SK-N-SH treated with all-trans-retinoic acid at 6 μM for 48 hours (cell line): ENCODE measurements around the gene ZNF701.

ENCODE experiments used
- ATAC-seq: fragments of 200-7000 bp; cut with Tn5 transposase; 3 replicates; pipeline ENCODE4 v1.9.1; 2020; ENCODE audit warnings: mild to moderate bottlenecking, moderate library complexity
- ARNTL ChIP-seq: fragments of 450-650 bp; formaldehyde crosslinking; IDR thresholded peaks from 2 replicates; pipeline ENCODE4 v1.5.0; 2020; ENCODE audit warnings: low read depth, mild to moderate bottlenecking, moderate library complexity, borderline replicate concordance
- BACH2 ChIP-seq: fragments of 250-450 bp; sonication (Bioruptor Pico); IDR thresholded peaks from 2 replicates; pipeline ENCODE4 v1.9.0; 2021; ENCODE audit warnings: mild to moderate bottlenecking, borderline replicate concordance
- CSDC2 ChIP-seq: fragments of 250-450 bp; sonication (Bioruptor Pico); IDR thresholded peaks from 2 replicates; pipeline ENCODE4 v1.5.0; 2020; ENCODE audit warnings: mild to moderate bottlenecking, moderate library complexity
- ESRRG ChIP-seq: fragments of 250-450 bp; sonication (Bioruptor Pico); IDR thresholded peaks from 2 replicates; pipeline ENCODE4 v1.6.1; 2021; ENCODE audit warnings: mild to moderate bottlenecking
- GLIS3 ChIP-seq: fragments of 250-450 bp; sonication (Bioruptor Pico); IDR thresholded peaks from 2 replicates; pipeline ENCODE4 v1.5.0; 2020; ENCODE audit warnings: mild to moderate bottlenecking, moderate library complexity
- ISL1 ChIP-seq: fragments of 250-450 bp; sonication (Bioruptor Pico); IDR thresholded peaks from 2 replicates; pipeline ENCODE4 v2.1.2; 2022; ENCODE audit warnings: mild to moderate bottlenecking, moderate library complexity
- PPARA ChIP-seq: fragments of 250-450 bp; sonication (Bioruptor Pico); IDR thresholded peaks from 2 replicates; pipeline ENCODE4 v1.5.0; 2020; ENCODE audit warnings: mild to moderate bottlenecking, borderline replicate concordance
- RARB ChIP-seq: fragments of 250-450 bp; sonication (Bioruptor Pico); IDR thresholded peaks from 2 replicates; pipeline ENCODE4 v1.8.0; 2021; ENCODE audit warnings: mild to moderate bottlenecking, moderate library complexity
- TCF4 ChIP-seq: fragments of 250-450 bp; sonication (Bioruptor Pico); IDR thresholded peaks from 2 replicates; pipeline ENCODE4 v1.8.0; 2021; ENCODE audit warnings: mild to moderate bottlenecking, moderate library complexity, borderline replicate concordance
- TOX ChIP-seq: fragments of 250-450 bp; sonication (Bioruptor Pico); IDR thresholded peaks from 2 replicates; pipeline ENCODE4 v1.8.0; 2021; ENCODE audit warnings: mild to moderate bottlenecking, moderate library complexity, borderline replicate concordance
- ZC3H10 ChIP-seq: fragments of 250-450 bp; sonication (Bioruptor Pico); IDR thresholded peaks from 2 replicates; pipeline ENCODE4 v1.5.1; 2021; ENCODE audit warnings: mild to moderate bottlenecking, moderate library complexity
- ZFP3 ChIP-seq: fragments of 250-450 bp; sonication (Bioruptor Pico); IDR thresholded peaks from 2 replicates; pipeline ENCODE4 v1.5.0; 2020; ENCODE audit warnings: mild to moderate bottlenecking, moderate library complexity
- ZFP30 ChIP-seq: fragments of 450-650 bp; formaldehyde crosslinking; IDR thresholded peaks from 2 replicates; pipeline ENCODE4 v1.5.0; 2022; ENCODE audit warnings: mild to moderate bottlenecking, moderate library complexity
- ZNF565 ChIP-seq: fragments of 450-650 bp; formaldehyde crosslinking; conservative IDR thresholded peaks from 2 replicates; pipeline ENCODE4 v1.5.0; 2020; ENCODE audit warnings: low read depth, mild to moderate bottlenecking, moderate library complexity
- ZNF70 ChIP-seq: fragments of 450-650 bp; formaldehyde crosslinking; IDR thresholded peaks from 2 replicates; pipeline ENCODE4 v1.5.0; 2020; ENCODE audit warnings: mild to moderate bottlenecking, moderate library complexity
- TF ChIP-seq, protein P1 (sequence below): fragments of 250-450 bp; sonication (Bioruptor Pico); IDR thresholded peaks from 2 replicates; pipeline ENCODE4 v1.5.1; 2020; ENCODE audit warnings: low read depth, mild to moderate bottlenecking, moderate library complexity
- TF ChIP-seq, protein P2 (sequence below): fragments of 250-450 bp; sonication (Bioruptor Pico); IDR thresholded peaks from 2 replicates; pipeline ENCODE4 v1.5.0; 2020; ENCODE audit warnings: mild to moderate bottlenecking, moderate library complexity
- TF ChIP-seq, protein P3 (sequence below): fragments of 250-450 bp; sonication (Bioruptor Pico); IDR thresholded peaks from 2 replicates; pipeline ENCODE4 v1.8.0; 2021; ENCODE audit warnings: low read depth, mild to moderate bottlenecking, moderate library complexity, borderline replicate concordance
- TF ChIP-seq, protein P4 (sequence below): fragments of 250-450 bp; sonication (Bioruptor Pico); IDR thresholded peaks from 2 replicates; pipeline ENCODE4 v1.5.1; 2021; ENCODE audit warnings: mild to moderate bottlenecking, moderate library complexity

Gene ZNF701

DNA sequence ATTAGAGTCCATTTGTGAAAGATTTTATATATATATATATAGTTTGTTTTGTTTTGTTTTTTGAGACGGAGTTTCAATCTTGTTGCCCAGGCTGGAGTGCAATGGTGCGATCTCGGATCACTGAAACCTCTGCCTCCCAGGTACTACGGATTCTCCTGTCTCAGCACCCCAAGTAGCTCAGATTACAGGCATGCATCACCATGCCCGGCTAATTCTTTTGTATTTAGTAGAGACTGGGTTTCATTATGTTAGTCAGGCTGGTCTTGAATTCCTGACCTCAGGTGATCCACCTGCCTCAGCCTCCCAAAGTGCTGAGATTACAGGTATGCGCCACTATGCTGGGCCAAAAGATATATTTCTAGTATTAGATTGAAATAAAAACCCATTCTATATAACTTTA is 4.0 kb upstream of the ZNF701 start:
- no peak for ATAC-seq
- no peak for TF ChIP-seq RARB
- no peak for TF ChIP-seq BACH2 (CRISPR knock-in tag)
- TF ChIP-seq, protein P1, sequence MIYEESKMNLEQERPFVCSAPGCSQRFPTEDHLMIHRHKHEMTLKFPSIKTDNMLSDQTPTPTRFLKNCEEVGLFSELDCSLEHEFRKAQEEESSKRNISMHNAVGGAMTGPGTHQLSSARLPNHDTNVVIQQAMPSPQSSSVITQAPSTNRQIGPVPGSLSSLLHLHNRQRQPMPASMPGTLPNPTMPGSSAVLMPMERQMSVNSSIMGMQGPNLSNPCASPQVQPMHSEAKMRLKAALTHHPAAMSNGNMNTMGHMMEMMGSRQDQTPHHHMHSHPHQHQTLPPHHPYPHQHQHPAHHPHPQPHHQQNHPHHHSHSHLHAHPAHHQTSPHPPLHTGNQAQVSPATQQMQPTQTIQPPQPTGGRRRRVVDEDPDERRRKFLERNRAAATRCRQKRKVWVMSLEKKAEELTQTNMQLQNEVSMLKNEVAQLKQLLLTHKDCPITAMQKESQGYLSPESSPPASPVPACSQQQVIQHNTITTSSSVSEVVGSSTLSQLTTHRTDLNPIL, result no peak
- no peak for TF ChIP-seq TOX (CRISPR knock-in tag)
- TF ChIP-seq ESRRG (CRISPR knock-in tag), result no peak
- TF ChIP-seq, protein P2, sequence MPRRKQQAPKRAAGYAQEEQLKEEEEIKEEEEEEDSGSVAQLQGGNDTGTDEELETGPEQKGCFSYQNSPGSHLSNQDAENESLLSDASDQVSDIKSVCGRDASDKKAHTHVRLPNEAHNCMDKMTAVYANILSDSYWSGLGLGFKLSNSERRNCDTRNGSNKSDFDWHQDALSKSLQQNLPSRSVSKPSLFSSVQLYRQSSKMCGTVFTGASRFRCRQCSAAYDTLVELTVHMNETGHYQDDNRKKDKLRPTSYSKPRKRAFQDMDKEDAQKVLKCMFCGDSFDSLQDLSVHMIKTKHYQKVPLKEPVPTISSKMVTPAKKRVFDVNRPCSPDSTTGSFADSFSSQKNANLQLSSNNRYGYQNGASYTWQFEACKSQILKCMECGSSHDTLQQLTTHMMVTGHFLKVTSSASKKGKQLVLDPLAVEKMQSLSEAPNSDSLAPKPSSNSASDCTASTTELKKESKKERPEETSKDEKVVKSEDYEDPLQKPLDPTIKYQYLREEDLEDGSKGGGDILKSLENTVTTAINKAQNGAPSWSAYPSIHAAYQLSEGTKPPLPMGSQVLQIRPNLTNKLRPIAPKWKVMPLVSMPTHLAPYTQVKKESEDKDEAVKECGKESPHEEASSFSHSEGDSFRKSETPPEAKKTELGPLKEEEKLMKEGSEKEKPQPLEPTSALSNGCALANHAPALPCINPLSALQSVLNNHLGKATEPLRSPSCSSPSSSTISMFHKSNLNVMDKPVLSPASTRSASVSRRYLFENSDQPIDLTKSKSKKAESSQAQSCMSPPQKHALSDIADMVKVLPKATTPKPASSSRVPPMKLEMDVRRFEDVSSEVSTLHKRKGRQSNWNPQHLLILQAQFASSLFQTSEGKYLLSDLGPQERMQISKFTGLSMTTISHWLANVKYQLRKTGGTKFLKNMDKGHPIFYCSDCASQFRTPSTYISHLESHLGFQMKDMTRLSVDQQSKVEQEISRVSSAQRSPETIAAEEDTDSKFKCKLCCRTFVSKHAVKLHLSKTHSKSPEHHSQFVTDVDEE (CRISPR knock-in tag), result no peak
- TF ChIP-seq TCF4 (CRISPR knock-in tag), result no peak
- TF ChIP-seq ISL1 (CRISPR knock-in tag), result no peak
- TF ChIP-seq ZFP30, result no peak
- TF ChIP-seq, all 23 proteins: peak for 0

DNA sequence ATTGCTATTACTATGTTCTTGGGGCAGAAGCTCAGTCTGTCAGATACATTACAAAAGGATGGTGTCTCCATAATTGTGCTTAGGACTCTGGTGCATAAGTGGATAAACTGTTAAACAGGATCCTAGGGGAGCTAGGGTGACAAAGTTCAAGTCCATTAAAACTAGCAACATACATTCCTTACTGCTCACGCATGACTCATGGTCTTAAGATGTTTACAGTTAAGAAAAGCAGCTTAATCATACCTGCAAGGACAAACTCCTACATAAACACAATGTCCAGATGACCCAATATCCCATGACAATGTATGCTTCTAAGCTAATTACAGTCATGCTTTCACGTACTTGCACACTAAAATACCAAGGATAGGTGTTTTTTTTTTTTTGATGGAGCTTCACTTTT is 3.5 kb upstream of the ZNF701 start:
- no peak for ATAC-seq

DNA sequence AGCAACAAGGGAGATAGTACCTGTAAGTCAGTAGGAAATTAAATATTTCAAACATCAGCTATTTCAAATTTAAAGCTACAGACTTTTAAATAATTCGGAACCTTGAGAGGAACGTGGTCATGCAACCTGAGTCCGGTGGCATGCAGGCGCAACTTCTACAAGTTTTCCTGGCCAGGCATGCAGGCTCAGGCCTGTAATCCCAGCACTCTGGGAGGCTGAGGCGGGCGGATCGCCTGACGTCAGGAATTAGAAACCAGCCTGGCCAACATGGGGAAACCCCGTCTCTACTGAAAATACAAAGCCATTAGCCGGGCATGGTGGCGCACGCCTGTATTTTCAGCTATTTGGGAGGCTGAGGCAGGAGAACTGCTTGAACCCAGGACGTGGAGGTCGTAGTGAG is 2.2 kb upstream of the ZNF701 start:
- ATAC-seq, result no peak

More for the DNA sequence above, 3.5 kb upstream of the ZNF701 start:
- peak; percentile 87 for TF ChIP-seq ZFP3 (CRISPR knock-in tag)
- TF ChIP-seq ARNTL (CRISPR knock-in tag), result no peak
- TF ChIP-seq, all 23 proteins: peak for 1

DNA sequence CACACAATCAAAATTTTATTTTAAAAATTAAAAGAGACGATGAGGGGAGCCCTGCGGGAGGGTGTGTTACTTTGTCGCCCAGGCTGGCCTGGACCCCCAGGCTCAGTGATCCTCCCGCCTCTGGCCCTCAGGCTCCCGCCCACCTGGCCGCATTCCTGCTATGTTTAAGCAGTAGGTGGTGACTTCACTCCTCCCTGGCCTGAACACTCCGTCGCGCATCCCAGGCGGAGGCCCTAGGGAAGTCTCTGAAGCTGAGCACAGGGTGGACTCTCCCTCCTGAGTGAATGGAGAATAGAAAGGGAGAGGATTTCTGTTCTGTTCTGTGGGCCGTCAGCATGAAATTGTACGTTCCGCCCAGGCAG is 468 bp upstream of the ZNF701 start:
- ATAC-seq, result peak; percentile 62

More for the DNA sequence above, 2.2 kb upstream of the ZNF701 start:
- TF ChIP-seq ZFP3 (CRISPR knock-in tag) (no peak), RARB (no peak), ZNF565 (CRISPR knock-in tag) (no peak), ZC3H10 (CRISPR knock-in tag) (no peak), PPARA (no peak), ZNF70 (CRISPR knock-in tag) (no peak), GLIS3 (CRISPR knock-in tag) (no peak), CSDC2 (CRISPR knock-in tag) (no peak), ISL1 (CRISPR knock-in tag) (no peak)
- TF ChIP-seq, protein P3, sequence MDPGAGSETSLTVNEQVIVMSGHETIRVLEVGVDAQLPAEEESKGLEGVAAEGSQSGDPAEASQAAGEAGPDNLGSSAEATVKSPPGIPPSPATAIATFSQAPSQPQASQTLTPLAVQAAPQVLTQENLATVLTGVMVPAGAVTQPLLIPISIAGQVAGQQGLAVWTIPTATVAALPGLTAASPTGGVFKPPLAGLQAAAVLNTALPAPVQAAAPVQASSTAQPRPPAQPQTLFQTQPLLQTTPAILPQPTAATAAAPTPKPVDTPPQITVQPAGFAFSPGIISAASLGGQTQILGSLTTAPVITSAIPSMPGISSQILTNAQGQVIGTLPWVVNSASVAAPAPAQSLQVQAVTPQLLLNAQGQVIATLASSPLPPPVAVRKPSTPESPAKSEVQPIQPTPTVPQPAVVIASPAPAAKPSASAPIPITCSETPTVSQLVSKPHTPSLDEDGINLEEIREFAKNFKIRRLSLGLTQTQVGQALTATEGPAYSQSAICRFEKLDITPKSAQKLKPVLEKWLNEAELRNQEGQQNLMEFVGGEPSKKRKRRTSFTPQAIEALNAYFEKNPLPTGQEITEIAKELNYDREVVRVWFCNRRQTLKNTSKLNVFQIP (CRISPR knock-in tag), result no peak
- TF ChIP-seq, protein P4, sequence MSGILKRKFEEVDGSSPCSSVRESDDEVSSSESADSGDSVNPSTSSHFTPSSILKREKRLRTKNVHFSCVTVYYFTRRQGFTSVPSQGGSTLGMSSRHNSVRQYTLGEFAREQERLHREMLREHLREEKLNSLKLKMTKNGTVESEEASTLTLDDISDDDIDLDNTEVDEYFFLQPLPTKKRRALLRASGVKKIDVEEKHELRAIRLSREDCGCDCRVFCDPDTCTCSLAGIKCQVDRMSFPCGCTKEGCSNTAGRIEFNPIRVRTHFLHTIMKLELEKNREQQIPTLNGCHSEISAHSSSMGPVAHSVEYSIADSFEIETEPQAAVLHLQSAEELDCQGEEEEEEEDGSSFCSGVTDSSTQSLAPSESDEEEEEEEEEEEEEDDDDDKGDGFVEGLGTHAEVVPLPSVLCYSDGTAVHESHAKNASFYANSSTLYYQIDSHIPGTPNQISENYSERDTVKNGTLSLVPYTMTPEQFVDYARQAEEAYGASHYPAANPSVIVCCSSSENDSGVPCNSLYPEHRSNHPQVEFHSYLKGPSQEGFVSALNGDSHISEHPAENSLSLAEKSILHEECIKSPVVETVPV (CRISPR knock-in tag), result no peak
- TF ChIP-seq, protein P1, result no peak
- TF ChIP-seq, all 23 proteins: peak for 0
